ENCODE results near the gene HLA-G.

HLA-G gene

GRCh38 chr6:29824144-29824543, 3.5 kb upstream of the HLA-G start:
- no peak for DNase-seq

- no peak for DNase-seq
Observed at GRCh38 chr6:29825848-29826247, 1.8 kb upstream of the HLA-G start.

GRCh38 chr6:29826271-29826670, 1.4 kb upstream of the HLA-G start:
- DNase-seq, result no peak

- DNase-seq, result no peak
Observed at GRCh38 chr6:29828471-29828797, 809 bp downstream of the HLA-G start.

- DNase-seq, result no peak
Observed at GRCh38 chr6:29829766-29830165, 2.1 kb downstream of the HLA-G start.

- no peak for DNase-seq
Observed at GRCh38 chr6:29830409-29830808, 2.8 kb downstream of the HLA-G start.

- DNase-seq, result no peak
Observed at GRCh38 chr6:29831776-29832175, 4.2 kb downstream of the HLA-G start.

DNA sequence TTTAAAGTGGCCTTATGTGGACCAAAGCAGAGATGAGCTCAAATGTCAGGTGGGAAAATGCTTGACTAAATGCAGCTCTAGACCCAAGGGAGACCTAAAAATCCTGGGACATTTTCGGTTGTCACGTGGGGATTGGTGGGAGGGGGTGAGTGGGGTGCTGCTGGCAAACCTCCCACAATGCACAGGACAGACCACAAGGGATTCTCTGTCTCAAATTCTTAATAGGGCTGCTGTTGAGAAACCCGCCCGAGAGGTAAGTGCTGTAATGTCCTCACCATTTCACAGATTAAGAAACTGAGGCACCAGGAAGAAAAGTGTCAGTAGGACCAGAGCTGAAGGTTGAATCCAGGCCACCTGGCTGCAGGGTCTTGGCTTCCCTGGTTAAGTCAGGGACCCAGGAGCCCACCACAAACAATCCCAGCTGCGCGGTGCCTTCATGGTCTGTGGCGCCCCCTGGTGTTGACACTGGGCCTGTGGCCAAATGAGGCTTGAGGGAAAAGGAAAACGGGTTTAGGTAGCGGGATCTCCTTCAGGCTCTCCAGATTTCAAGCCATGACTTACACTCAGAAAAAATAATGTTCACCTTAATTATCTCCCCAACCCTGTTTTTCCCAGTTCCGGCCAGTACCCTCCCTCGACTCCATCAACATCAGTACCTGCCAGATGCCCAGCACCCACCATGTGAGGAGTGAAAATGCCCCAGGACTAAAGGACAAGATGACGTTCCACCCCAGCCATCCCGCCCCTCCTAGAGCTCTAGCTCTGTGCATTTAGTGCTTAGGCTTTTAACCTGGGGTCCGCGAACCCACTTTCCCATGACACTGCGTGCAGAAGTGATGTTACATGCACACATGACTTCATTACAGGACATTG, 7.2 kb downstream of the HLA-G start:
- peak; percentile 41 for DNase-seq

DNA sequence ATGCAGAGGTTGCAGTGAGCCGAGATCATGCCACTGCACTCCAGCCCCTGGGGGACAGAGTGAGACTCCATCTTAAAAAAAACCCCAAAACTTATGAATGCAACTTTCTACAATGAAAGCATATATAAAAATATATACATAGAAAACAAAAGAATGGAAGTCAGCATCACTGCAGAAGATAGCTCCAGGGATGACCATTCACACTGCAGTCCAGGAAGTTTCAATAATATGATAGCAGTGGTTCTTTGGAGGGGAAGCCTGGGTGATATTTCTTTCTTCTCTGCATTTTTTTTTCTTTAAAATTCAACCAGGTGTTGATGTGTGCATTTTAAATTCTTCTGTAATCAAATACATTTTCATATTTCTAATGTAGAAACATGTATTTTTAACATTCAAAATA, 12.3 kb downstream of the HLA-G start:
- no peak for DNase-seq

DNA sequence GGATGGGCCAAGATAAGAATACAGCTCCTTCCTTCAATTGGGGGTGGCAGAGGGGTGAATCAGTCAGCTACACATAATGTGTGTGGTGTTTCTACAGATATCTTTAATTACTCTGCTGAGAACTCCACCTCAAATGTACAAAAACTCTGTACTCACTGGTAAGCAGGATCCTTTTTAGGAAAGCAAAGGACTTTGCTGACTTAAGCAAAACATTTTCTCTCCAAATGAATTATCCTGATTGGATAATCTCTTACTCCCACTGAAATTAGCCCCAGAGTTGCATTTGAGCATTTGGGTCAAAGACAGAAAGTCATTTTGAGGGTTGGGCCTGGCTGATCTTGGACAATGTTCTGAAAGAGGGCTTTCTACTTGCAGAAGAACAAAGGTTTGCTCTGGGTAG, 13.4 kb downstream of the HLA-G start:
- no peak for DNase-seq

GRCh38 chr6:29845405-29846006, 17.9 kb downstream of the HLA-G start:
- no peak for DNase-seq

DNA sequence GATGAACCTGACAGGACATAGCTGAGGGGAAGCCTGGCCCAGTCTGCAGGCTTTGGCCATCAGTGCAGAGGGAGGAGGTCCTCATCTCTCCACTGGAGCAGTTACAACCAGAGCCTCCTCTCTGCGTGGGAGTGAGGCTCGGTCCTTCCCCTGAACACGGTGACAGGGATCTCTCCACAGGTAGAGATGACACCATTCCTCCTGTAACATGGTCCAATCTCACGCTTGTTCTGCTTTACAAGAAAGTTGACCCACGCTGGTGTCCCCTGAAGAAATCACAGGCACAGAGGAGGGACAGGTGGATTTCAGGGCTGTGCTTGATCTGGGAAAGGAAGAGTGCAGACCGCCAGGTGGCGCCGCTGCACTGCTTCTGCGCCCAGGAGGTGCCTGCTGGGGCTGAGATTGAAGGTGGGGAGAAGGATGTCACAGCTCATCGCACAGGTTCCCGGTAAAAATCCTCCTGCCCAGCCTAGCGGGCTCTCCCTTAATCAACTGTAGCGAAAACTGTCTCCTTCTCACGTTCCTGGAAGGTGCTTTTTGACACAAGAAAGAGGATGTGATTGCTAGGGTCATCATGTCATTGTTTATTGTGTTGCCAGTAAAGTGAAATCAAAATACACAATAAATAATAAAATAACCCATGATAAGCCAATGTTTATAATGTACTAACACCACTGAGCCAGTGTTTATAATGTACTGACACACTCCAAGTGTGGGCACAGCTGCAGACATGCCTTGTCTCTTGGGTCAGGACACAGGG, 20.4 kb downstream of the HLA-G start:
- peak; percentile 83 for DNase-seq

DNA sequence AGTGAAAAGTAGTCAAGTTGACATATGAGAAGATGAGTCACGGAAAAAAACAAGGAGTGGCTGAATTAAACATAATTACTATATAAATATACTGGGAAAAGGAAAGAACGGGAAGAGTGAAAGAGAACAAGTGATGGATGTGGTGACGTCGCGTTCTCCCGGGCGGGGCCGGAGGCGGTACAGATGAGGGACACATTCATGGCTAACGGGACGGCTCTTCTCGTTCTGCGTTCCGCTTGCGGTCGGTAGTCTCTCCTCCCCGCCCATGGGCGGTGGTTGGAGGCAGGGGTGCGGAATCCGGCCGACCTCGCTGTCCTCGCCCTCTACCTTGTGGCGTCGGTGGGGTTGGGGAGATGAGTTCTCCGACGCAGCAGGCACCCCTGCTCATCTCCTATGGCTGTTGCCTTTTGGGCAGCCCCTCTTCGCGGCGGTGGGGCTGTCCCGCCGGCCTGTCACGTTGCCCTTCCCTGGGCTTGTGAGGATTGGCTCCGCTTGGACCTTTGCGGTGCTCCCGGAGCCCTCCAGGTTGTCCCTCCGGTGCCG, 22.5 kb downstream of the HLA-G start:
- no peak for DNase-seq

DNA sequence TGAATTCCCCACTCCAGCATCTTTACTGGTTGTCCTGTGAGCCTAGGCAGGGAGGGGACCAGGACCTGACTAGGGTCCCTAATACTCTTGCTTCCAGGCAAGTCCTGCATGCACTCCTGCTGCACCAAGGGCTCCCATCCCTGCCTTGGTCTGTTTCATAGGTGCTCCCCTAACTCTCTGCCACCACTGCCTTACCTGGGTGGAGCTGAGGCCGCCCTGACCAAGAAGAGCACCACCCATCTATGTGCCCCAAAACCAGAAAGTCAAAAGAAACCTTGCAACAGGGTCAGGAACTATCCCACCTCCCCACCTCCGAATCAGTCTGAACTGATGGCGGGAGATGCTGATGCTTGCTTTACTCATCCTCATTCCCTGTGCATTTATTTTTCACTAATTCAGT, 23.6 kb downstream of the HLA-G start:
- DNase-seq, result no peak

- no peak for DNase-seq
Observed at GRCh38 chr6:29853245-29853644, 25.6 kb downstream of the HLA-G start.

GRCh38 chr6:29858006-29858405, 30.4 kb downstream of the HLA-G start:
- no peak for DNase-seq

GRCh38 chr6:29861521-29862255, 34.1 kb downstream of the HLA-G start:
- no peak for DNase-seq

DNA sequence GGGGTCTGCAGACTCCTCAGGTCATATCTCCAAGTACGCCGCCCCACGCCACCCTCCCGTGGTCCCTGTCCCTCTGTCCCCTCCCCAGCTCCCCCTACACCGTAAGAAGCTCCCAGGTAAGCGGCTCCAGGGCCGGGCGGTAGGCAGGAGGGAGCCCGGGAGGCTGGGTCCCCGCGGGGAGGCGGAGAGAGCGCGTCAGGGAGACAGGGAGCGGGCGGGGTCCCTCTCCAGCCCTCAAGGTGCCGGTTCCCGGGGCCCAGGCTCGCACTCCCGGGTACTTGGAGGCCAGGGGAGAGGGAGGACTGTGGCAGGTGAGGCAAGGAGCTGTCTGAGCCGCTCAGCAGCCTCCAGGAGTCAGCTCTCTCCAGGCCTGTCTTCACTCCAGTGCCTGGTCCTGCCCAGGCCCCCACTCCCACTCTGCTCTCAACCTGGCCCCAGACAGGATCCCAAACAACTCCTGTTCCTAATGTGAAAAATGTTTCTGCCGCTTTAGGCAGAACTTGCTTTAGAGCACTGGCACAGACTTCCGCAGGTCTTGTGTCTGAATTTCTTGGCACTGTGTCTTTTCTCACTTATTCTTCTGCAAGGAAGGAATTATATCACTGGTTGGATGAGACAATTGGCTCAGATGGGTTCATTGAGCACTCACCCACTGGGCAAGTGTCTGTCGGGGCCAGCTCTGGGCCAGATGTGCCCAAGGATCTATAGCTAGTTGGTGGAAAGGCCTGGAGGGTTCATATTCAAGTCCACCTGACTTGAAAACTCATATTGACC, 36.6 kb downstream of the HLA-G start:
- DNase-seq, result no peak

DNA sequence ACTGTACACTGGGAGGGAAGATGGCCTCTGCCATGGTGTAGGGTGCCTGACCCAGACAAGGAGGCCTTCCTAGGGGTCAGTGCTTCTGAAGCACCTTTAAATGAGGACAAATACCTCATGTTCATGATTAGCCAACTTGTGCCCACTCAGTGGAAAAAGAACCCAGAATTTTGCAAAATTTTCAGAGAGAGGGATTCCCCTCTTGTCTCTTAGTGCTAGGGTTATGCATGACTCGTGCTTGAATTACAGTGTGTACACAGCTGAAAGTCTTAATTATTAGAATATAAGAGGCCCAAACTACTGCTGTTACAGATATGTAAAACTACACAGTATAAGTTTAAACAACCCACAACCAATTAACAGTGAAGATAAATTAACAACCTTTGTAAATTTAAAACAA, 38.0 kb downstream of the HLA-G start:
- no peak for DNase-seq

GRCh38 chr6:29870104-29870503, 42.5 kb downstream of the HLA-G start:
- DNase-seq, result no peak

GRCh38 chr6:29872791-29873190, 45.2 kb downstream of the HLA-G start:
- DNase-seq, result no peak

DNA sequence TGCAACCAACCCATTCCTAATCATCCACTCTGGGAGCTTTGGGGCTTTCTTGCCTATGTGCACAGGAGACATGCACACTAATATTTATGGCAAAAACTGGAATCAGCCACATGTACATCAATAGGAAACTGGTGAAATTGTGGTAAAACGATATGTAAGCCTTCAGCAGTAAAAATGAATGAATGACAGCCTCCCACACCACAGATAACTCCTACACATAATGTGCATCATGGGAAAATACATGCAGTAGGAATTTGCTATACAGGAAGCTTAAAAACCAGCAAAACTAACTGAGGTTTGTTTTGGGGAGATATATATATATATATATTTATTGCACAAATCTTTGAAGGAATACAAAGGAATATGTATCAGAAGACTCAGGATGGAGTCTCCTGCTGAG, 47.6 kb downstream of the HLA-G start:
- no peak for DNase-seq

All from activated CD4-positive, alpha-beta T cell treated with anti-CD3 and anti-CD28 coated beads for 1 hour (primary cell).